HepG2 (cell line): ENCODE measurements around the gene THBS2. TPM values are rescaled to one million over a fixed set of nuclear protein-coding genes. Genes with fewer than 3 reads are reported as not detected.

Experiments used
- ATAC-seq: fragments of 200-7000 bp; cut with Tn5 transposase; 3 replicates; pipeline ENCODE4 v1.9.1; 2020; ENCODE audit warnings: mild to moderate bottlenecking, moderate library complexity
- BruUV-seq: library from RNA; stranded (reverse); fragments of 400-500 nt; replicated peaks from 2 replicates; lab custom pipeline; 2021; lab: Mats Ljungman, UMichigan
- CTCF ChIA-PET: fragments of 300-600 bp; formaldehyde crosslinking; extraction: SDS; loops from one replicate; lab custom pipeline; 2021; ENCODE audit warnings: low total read pairs, inconsistent platforms, low intra/inter-chr PET ratio; lab: Yijun Ruan, JAX
- POLR2A ChIA-PET: fragments of 350-600 bp; sonication (Branson Sonifier 250); formaldehyde crosslinking; loops from one replicate; lab custom pipeline; 2020; ENCODE audit warnings: antibody characterized with exemption, inconsistent platforms; lab: Yijun Ruan, JAX
- DNase-seq: peaks from one replicate; pipeline ENCODE4 v3.0.0-alpha.2; 2015; ENCODE audit warnings: low spot score
- FAIRE-seq: peaks from 3 replicates; lab custom pipeline; 2011; peaks lifted over from hg19 to GRCh38; lab: Jason Lieb, UNC
- H2AFZ ChIP-seq: one replicate; pipeline ENCODE4 v1.6.1; 2011; ENCODE audit warnings: low read length, inconsistent platforms
- H3K27ac ChIP-seq: fragments of 300-600 bp; 3 replicates; pipeline ENCODE4 v1.8.0; 2011; ENCODE audit warnings: mixed run types, mild to moderate bottlenecking, mixed read lengths, low read length, inconsistent platforms; ENCODE audit not compliant: insufficient read depth; ENCODE audit errors: extremely low read length
- H3K27me3 ChIP-seq, 2 experiments: fragments of 200-600 bp in 1 of 2; 2 replicates in 1 of 2; 3 replicates in 1 of 2; pipeline versions ENCODE4 v1.6.0 to v1.8.0; 2011; ENCODE audit warnings: low read length in 2 of 2, mild to moderate bottlenecking in 2 of 2, moderate library complexity in 2 of 2, inconsistent platforms in 1 of 2; ENCODE audit not compliant: insufficient read depth in 2 of 2, control insufficient read depth in 1 of 2
- H3K36me3 ChIP-seq, 2 experiments: fragments of 200-600 bp in 1 of 2; replicated peaks in 1 of 2; 2 replicates in 1 of 2; 3 replicates in 1 of 2; pipeline versions ENCODE4 v1.5.1 to v1.8.0; 2011; ENCODE audit warnings: low read length in 2 of 2, inconsistent platforms in 1 of 2; ENCODE audit not compliant: insufficient read depth in 2 of 2, control insufficient read depth in 1 of 2
- H3K4me1 ChIP-seq: 2 replicates; pipeline ENCODE4 v1.5.1; 2012; ENCODE audit warnings: low read length, inconsistent platforms; ENCODE audit not compliant: insufficient read depth
- H3K4me2 ChIP-seq: 2 replicates; pipeline ENCODE4 v1.6.0; 2011; ENCODE audit warnings: low read depth, low read length, inconsistent platforms
- H3K4me3 ChIP-seq, 3 experiments: fragments of 200-600 bp in 1 of 3; sonication (generic), shearing (Covaris generic) in 1 of 3; replicated peaks in 1 of 3; 2 replicates each; pipeline ENCODE4 v1.5.1; 2011 to 2016; ENCODE audit warnings: low read length in 3 of 3, inconsistent platforms in 2 of 3, low read depth in 2 of 3, mild to moderate bottlenecking in 2 of 3, control low read depth in 1 of 3, mixed read lengths in 1 of 3; ENCODE audit not compliant: insufficient read depth in 1 of 3
- H3K79me2 ChIP-seq: one replicate; pipeline ENCODE4 v1.6.1; 2011; ENCODE audit warnings: low read length, inconsistent platforms; ENCODE audit not compliant: insufficient read depth
- H3K9ac ChIP-seq: 2 replicates; pipeline ENCODE4 v1.6.0; 2011; ENCODE audit warnings: mild to moderate bottlenecking, low read depth, low read length, inconsistent platforms; ENCODE audit not compliant: insufficient read depth
- H3K9me3 ChIP-seq: 2 replicates; pipeline ENCODE4 v1.5.1; 2012; ENCODE audit warnings: mild to moderate bottlenecking, low read length
- H4K20me1 ChIP-seq: 2 replicates; pipeline ENCODE4 v1.6.0; 2011; ENCODE audit warnings: inconsistent platforms, mild to moderate bottlenecking, low read length, moderate library complexity; ENCODE audit not compliant: insufficient read depth
- AHR ChIP-seq: IDR thresholded peaks from 2 replicates; pipeline ENCODE4 v1.6.1; 2018; ENCODE audit warnings: missing genetic modification reagents, missing compliant biosample characterization
- ATF2 ChIP-seq: sonication (generic); formaldehyde crosslinking; IDR thresholded peaks from 2 replicates; pipeline ENCODE4 v1.4.0; 2020; ENCODE audit warnings: missing genetic modification reagents
- CTCF ChIP-seq: sonication (generic); formaldehyde crosslinking; IDR thresholded peaks from 2 replicates; pipeline ENCODE4 v1.5.0; 2020; ENCODE audit warnings: mild to moderate bottlenecking, missing genetic modification reagents, moderate library complexity
- ELF1 ChIP-seq: sonication (generic); formaldehyde crosslinking; IDR thresholded peaks from 2 replicates; pipeline ENCODE4 v1.4.0; 2020; ENCODE audit warnings: missing genetic modification reagents
- ELF3 ChIP-seq: IDR thresholded peaks from 2 replicates; pipeline ENCODE4 v1.6.1; 2016; ENCODE audit warnings: missing genetic modification reagents, missing compliant biosample characterization
- ERF ChIP-seq: IDR thresholded peaks from 2 replicates; pipeline ENCODE4 v1.6.1; 2018; ENCODE audit warnings: missing biosample characterization, missing genetic modification reagents
- GABPB1 ChIP-seq: IDR thresholded peaks from 2 replicates; pipeline ENCODE4 v1.6.1; 2016; ENCODE audit warnings: mild to moderate bottlenecking, missing genetic modification reagents, moderate library complexity, missing compliant biosample characterization
- KAT8 ChIP-seq: IDR thresholded peaks from 2 replicates; pipeline ENCODE4 v1.6.1; 2016; ENCODE audit warnings: missing genetic modification reagents, missing compliant biosample characterization
- NKX3-1 ChIP-seq: sonication (generic); formaldehyde crosslinking; IDR thresholded peaks from 2 replicates; pipeline ENCODE4 v1.5.0; 2020; ENCODE audit warnings: missing genetic modification reagents
- PBX2 ChIP-seq: IDR thresholded peaks from 2 replicates; pipeline ENCODE4 v1.6.1; 2016; ENCODE audit warnings: control low read depth
- PHF20 ChIP-seq: sonication (generic); formaldehyde crosslinking; IDR thresholded peaks from 2 replicates; pipeline ENCODE4 v1.5.0; 2020; ENCODE audit warnings: mild to moderate bottlenecking, missing genetic modification reagents
- PHF21A ChIP-seq: sonication (generic); formaldehyde crosslinking; IDR thresholded peaks from 2 replicates; pipeline ENCODE4 v1.5.0; 2020; ENCODE audit warnings: mild to moderate bottlenecking, missing genetic modification reagents
- PHF8 ChIP-seq: sonication (generic); formaldehyde crosslinking; IDR thresholded peaks from 2 replicates; pipeline ENCODE4 v1.5.0; 2020; ENCODE audit warnings: missing genetic modification reagents
- RBFOX2 ChIP-seq: fragments of 200-400 bp; formaldehyde crosslinking; IDR thresholded peaks from 2 replicates; pipeline ENCODE4 v1.6.1; 2017; ENCODE audit warnings: low read depth, mild to moderate bottlenecking, low read length
- STAG1 ChIP-seq: sonication (generic); formaldehyde crosslinking; IDR thresholded peaks from 2 replicates; pipeline ENCODE4 v1.4.0; 2020; ENCODE audit warnings: missing genetic modification reagents
- ZBTB14 ChIP-seq: sonication (generic); formaldehyde crosslinking; IDR thresholded peaks from 2 replicates; pipeline ENCODE4 v1.4.0; 2020; ENCODE audit warnings: missing genetic modification reagents
- ZMYM4 ChIP-seq: sonication (generic); formaldehyde crosslinking; IDR thresholded peaks from 2 replicates; pipeline ENCODE4 v1.8.1; 2023; ENCODE audit warnings: mild to moderate bottlenecking, missing genetic modification reagents
- ZNF768 ChIP-seq: sonication (generic); formaldehyde crosslinking; IDR thresholded peaks from 2 replicates; pipeline ENCODE4 v1.4.0; 2020; ENCODE audit warnings: missing genetic modification reagents
- WGBS: methylation state at CpG from one replicate; pipeline ENCODE4 v1.1.6; 2017; ENCODE audit warnings: low lambda C conversion rate; 5-methylcytosine and 5-hydroxymethylcytosine counted together
- in situ Hi-C: cut with HindIII; loops from 2 replicates; pipeline ENCODE4 v1.10.0; 2017; ENCODE audit warnings: low pct_unique_long_range_greater_than_20kb; ENCODE audit not compliant: extremely low pct_ligation_motif_present
- intact Hi-C: fragments of 100-400 bp; cut with micrococcal nuclease; formaldehyde crosslinking; loops from one replicate; pipeline ENCODE4 v1.10.0; 2022; ENCODE audit not compliant: unreplicated experiment
- polyA plus RNA-seq, 8 experiments: library from polyadenylated mRNA; depleted of rRNA in 3 of 8; stranded (reverse) in 7 of 8; unstranded in 1 of 8; fragments of >200 nt; fragmentation: Illumina TruSeq in 4 of 8; extraction: Trizol in 4 of 8; gene quantifications; 2 replicates each; pipeline versions ENCODE4 v1.2.1 to v1.2.3, GENCODE V29; 2011 to 2016; ENCODE audit warnings: low read depth in 4 of 8, missing spikeins in 1 of 8, mixed read lengths in 1 of 8; ENCODE audit not compliant: insufficient read depth in 1 of 8
- total RNA-seq, 5 experiments: library from RNA; depleted of rRNA; stranded (reverse); fragments of >200 nt; fragmentation: Illumina TruSeq; extraction: Trizol; gene quantifications; 2 replicates each; pipeline ENCODE4 v1.2.3, GENCODE V29; 2016; ENCODE audit warnings: low read depth in 1 of 5

Gene THBS2
- total and polyA plus RNA-seq, 2 of the 13 experiments (the other 11 are each of a cell fraction or from before 2014, with no cell fraction given), result 0.12 to 0.15 TPM

- no peaks in the 10 kb centered on the region for H3K79me2 ChIP-seq
- TF ChIP-seq STAG1 (CRISPR knock-in tag) (peak; percentile 33), RBFOX2 (peak; percentile 56; the same call in 1 of the 2 replicates), KAT8 (CRISPR knock-in tag) (peak; percentile 47; the same call in 1 of the 2 replicates), CTCF (CRISPR knock-in tag) (peak; percentile 64), ATF2 (CRISPR knock-in tag) (no peak), PHF20 (CRISPR knock-in tag) (peak; percentile 45; the same call in 1 of the 2 replicates), ELF1 (CRISPR knock-in tag) (peak; percentile 53), PHF8 (peak; percentile 38), AHR (no peak), PBX2 (CRISPR knock-in tag) (peak; percentile 70), ERF (no peak), ZNF768 (CRISPR knock-in tag) (no peak), ZMYM4 (CRISPR knock-in tag) (0 out of 2 replicates have a peak, but pooled peaks have one; percentile 25), GABPB1 (peak; percentile 24; the same call in 1 of the 2 replicates), ZBTB14 (peak; percentile 92), PHF21A (CRISPR knock-in tag) (0 out of 2 replicates have a peak, but pooled peaks have one; percentile 18), NKX3-1 (CRISPR knock-in tag) (no peak), ELF3 (0 out of 2 replicates have a peak, but pooled peaks have one; percentile 34)
Observed at GRCh38 chr6:169212897-169213813, 40.5 kb downstream of the THBS2 start.

More at GRCh38 chr6:169212897-169213813, 40.5 kb downstream of the THBS2 start:
- Histone ChIP-seq H3K36me3 (no peaks in the 10 kb centered on the region), H3K27ac (no peak overlapping the region), H3K4me3 (peak overlapping the region in 1 of 3 experiments; percentile 14; a peak in 2 of 6 replicates), H3K9ac (no peak overlapping the region), H3K4me2 (peak overlapping the region; percentile 33; the same call in 1 of the 2 replicates), H3K9me3 (peaks cover 3% of the 10 kb centered on the region; the same call in 1 of the 2 replicates), H4K20me1 (no peaks in the 10 kb centered on the region), H3K27me3 (0 out of 5 replicates have a peak, but pooled peaks cover 0 to 11% of the 10 kb centered on the region in 2 experiments), H3K4me1 (no peaks in the 10 kb centered on the region), H2AFZ (no peak overlapping the region)
- intact Hi-C loops (no loop called here), in situ Hi-C loops (no loop called here)
- no peak for FAIRE-seq
- ChIA-PET POLR2A (no interaction called here), CTCF (no interaction called here)
- 51% methylated on average over 45 of the region's 56 CpGs for WGBS
- BruUV-seq, result no TSS peak
- DNase-seq, result peak; percentile 68
- peak; percentile 98 for ATAC-seq
